Activated T-cell treated with anti-CD3 and anti-CD28 coated beads, Interleukin-2, amount 50 U/mL, for 4 hours (primary cell): ENCODE data around the gene ZNF454. TPM values are rescaled to one million over a fixed set of nuclear protein-coding genes. Genes with fewer than 3 reads are reported as not detected.

Experiments used
- ATAC-seq, 2 donors: fragments of 200-7000 bp; cut with Tn5 transposase; one replicate each; pipeline ENCODE4 v1.10.0; 2021
- DNase-seq: peaks from one replicate; pipeline ENCODE4 v3.0.0-alpha.2; 2020
- H3K27me3 Mint-ChIP-seq: one replicate; pipeline ENCODE4 v1.8.0; 2021; ENCODE audit warnings: low read depth, mixed read lengths
- H3K36me3 Mint-ChIP-seq: one replicate; pipeline ENCODE4 v1.8.0; 2022; ENCODE audit warnings: mixed read lengths; ENCODE audit not compliant: insufficient read depth
- H3K4me1 Mint-ChIP-seq: one replicate; pipeline ENCODE4 v1.8.0; 2021; ENCODE audit warnings: low read depth, mixed read lengths
- H3K4me3 Mint-ChIP-seq: one replicate; pipeline ENCODE4 v1.8.0; 2021; ENCODE audit warnings: mild to moderate bottlenecking, moderate library complexity, mixed read lengths
- H3K9me3 Mint-ChIP-seq: one replicate; pipeline ENCODE4 v1.8.0; 2021; ENCODE audit warnings: mixed read lengths
- total RNA-seq, 3 donors: library from RNA; stranded (reverse); gene quantifications; one replicate each; pipeline ENCODE4 v1.2.1, GENCODE V29; 2021

The ZNF454 gene
- total RNA-seq, 3 donors from 2014 or later = not detected

GRCh38 chr5:178988436-178989220 is 47.6 kb downstream of the ZNF454 start:
- Mint-ChIP-seq H3K9me3 (peaks cover 12% of the 10 kb centered on the region), H3K4me1 (no peaks in the 10 kb centered on the region), H3K27me3 (peaks cover 22% of the 10 kb centered on the region), H3K4me3 (no peak overlapping the region), H3K36me3 (no peaks in the 10 kb centered on the region)
- ATAC-seq (no peak), DNase-seq (no peak)

- Mint-ChIP-seq H3K4me1 (no peaks in the 10 kb centered on the region), H3K27me3 (peaks cover 27% of the 10 kb centered on the region), H3K36me3 (no peaks in the 10 kb centered on the region), H3K4me3 (no peak overlapping the region), H3K9me3 (peaks cover 12% of the 10 kb centered on the region)
- DNase-seq (no peak), ATAC-seq (no peak)
Measured at GRCh38 chr5:178989311-178989710, 48.3 kb downstream of the ZNF454 start.

DNA sequence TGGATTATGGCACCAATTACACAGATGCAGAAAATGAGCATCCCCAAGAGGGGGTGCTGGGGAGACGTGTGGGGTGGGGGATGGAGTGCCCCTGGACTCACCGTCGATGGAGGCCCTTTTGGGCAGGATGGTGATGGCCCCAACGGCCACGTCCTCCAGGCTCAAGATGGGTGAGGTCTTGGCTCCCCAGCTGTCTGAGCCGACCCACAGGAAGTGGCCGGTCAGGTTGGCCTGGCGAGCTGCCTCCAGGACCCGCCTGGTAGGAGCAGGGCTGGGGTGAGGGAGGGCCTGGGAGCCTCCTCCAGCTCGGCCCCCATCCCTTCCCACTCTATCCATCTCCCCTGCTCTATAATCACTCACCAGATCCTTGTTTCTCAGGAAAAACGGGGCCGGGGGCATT is 49.5 kb downstream of the ZNF454 start:
- peaks cover 2% of the 10 kb centered on the region for H3K4me1 Mint-ChIP-seq
- H3K9me3 Mint-ChIP-seq = peaks cover 12% of the 10 kb centered on the region
- no peak for ATAC-seq
- DNase-seq = no peak
- H3K36me3 Mint-ChIP-seq = no peaks in the 10 kb centered on the region
- H3K4me3 Mint-ChIP-seq = no peak overlapping the region
- peaks cover 31% of the 10 kb centered on the region for H3K27me3 Mint-ChIP-seq

DNA sequence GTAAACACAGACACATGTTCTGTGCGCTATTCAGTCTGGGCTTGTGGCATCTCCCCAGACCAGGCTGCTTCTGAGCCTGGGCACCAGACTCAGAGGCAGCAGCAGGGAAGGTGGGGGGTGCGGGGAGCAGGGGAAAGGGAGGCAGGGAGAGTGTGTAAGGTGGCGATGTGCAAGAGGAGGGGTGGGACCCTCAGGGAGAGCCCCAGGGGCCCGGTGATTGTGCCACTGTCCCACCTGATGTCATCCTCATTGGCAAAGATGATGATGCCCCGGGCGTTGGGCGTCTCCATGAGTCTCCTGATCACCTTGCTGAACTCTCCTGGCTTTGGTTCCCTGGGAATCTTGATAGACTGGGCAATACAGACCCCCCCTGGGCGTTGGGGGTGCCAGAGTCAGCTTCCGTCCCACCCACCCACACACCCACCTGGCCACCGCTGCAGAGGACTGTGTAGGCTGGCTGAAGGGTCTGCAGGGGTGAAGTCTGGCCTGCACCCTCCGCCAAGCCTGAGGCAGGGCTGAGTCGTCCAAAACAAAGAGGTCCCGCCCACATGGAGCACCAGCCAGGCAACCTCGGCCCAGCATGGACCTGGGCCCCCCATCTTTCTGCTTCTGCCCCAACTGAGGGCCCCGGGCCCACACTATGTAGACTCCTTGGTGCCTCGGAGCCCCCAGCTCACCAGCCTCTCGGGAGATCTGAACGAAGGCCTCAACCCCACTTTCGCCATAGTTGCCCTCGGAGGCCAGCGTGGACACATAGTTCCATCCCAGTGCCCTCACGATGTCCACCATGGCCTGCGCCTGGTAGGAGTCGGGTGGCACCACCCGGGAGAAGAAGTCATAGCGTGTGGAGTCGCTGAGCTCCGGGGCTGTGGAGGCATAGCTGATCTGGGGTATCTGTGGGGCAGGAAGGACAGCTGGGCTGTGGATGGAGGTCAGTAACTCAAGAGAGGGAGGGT is 50.5 kb downstream of the ZNF454 start:
- ATAC-seq (no peak), DNase-seq (no peak)
- H3K9me3 Mint-ChIP-seq = peaks cover 12% of the 10 kb centered on the region
- peaks cover 3% of the 10 kb centered on the region for H3K4me1 Mint-ChIP-seq
- H3K4me3 Mint-ChIP-seq = no peak overlapping the region
- no peaks in the 10 kb centered on the region for H3K36me3 Mint-ChIP-seq
- H3K27me3 Mint-ChIP-seq = peaks cover 37% of the 10 kb centered on the region

DNA sequence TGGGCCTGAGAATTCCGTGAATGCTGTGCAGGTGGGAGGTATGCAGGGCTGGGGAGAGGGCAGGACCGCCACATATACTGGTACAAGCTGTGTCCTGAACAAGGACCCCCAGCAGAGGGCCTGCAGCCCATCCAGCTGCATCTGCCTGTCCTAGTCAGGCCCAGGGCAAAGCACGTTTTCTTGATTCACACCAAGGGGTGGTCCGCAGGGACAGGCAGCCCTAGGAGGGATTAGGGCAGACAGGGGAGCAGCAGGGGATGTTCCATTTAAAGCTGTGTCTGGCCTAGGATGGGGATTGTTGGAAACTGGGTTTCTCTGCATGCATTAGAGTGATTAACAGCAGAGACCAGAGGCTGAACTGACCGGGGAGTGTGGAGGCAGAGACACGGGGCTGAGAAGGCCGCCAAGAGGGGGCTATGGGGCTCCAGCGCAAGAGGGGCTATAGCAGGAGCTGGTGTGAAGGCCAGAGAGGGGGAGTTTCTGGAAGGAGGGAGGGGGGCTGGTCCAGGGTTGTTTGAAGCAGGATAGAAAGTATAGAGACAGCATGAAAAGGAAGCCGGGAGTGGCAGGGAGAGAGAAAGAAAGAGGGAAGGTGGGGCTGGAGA is 51.4 kb downstream of the ZNF454 start:
- no peak for ATAC-seq
- no peaks in the 10 kb centered on the region for H3K36me3 Mint-ChIP-seq
- peaks cover 3% of the 10 kb centered on the region for H3K4me1 Mint-ChIP-seq
- no peak for DNase-seq
- no peak overlapping the region for H3K4me3 Mint-ChIP-seq
- peaks cover 10% of the 10 kb centered on the region for H3K9me3 Mint-ChIP-seq
- peaks cover 37% of the 10 kb centered on the region for H3K27me3 Mint-ChIP-seq

DNA sequence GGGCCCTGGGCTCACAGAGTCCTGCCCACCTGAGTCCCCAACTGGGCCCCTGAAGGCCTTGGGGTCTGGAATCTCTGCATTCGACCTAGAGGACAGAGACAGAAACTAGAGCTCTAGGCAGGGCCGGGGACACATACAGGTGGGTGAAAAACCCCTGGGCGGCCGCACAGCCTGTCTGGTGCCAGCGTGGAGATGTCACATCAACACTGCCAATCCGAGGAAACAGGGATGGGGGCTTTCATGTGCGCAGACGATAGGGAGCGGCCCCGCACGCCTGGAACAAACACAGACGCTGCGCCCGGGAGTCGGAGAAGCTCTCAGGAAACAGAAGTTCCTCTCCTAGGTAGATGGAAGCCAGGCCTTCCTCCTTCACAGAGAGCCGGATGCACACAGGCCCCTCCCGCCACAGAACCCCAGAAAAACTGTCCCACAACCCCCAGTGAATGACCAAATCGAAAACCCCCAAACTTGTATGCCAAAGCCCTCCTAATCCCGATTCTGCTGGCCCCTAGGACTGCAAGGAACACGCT is 52.3 kb downstream of the ZNF454 start:
- Mint-ChIP-seq H3K27me3 (peaks cover 37% of the 10 kb centered on the region), H3K9me3 (peaks cover 5% of the 10 kb centered on the region), H3K4me1 (peaks cover 3% of the 10 kb centered on the region), H3K36me3 (no peaks in the 10 kb centered on the region), H3K4me3 (no peak overlapping the region)
- DNase-seq (no peak), ATAC-seq (no peak)

GRCh38 chr5:178993955-178994579 is 53.1 kb downstream of the ZNF454 start:
- Mint-ChIP-seq H3K27me3 (peaks cover 40% of the 10 kb centered on the region), H3K4me1 (peaks cover 3% of the 10 kb centered on the region), H3K36me3 (no peaks in the 10 kb centered on the region), H3K9me3 (peaks cover 5% of the 10 kb centered on the region), H3K4me3 (no peak overlapping the region)
- DNase-seq (no peak), ATAC-seq (no peak)

DNA sequence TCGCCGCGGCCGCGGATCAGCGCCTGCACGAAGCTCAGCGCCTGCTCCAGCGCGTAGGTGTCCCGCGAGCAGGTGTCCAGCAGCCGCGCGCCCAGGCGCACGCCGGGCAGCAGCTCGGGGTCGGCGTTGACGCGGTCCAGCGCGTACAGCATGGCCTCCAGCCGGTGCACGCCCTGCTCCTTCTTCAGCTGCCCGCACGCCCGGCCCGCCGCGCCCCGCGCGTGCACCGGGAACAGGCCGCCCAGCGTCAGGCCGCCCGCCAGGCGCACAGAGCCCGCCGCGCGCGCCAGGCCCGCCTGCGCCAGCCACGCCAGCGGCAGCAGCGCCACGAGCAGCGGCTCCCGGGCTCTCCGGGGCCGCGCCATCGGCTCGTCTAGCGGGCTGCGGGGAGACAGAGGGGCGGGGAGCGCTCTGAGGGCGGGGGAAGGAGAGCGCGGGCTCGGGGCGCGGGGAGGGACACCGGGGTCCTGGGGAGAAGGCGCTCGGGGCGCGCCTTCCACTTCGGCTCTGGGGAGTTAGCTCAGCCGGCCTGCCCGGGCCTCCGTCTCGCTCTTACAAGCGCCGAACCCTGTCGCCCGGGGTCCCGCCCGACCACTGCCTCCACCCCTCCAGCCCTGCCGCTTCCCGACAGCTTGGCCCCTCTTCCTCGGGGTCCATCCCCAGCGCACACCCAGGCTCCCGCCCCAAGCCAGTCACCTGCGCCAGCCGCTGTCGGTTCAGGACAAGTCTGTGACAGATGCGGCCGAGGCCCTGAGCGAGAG is 53.8 kb downstream of the ZNF454 start, which contains the start of gene GRM6:
Gene GRM6 (minus strand): TSS at position 741 of the 761 bp plus-strand sequence. CDS start 376 bp downstream, at position 365.
- no peak for DNase-seq
- ATAC-seq = no peak
- Mint-ChIP-seq H3K36me3 (no peaks in the 10 kb centered on the region), H3K4me1 (peaks cover 3% of the 10 kb centered on the region), H3K9me3 (peaks cover under 1% of the 10 kb centered on the region), H3K4me3 (no peak within 1 kb of the TSS), H3K27me3 (peaks cover 40% of the 10 kb centered on the region)

DNA sequence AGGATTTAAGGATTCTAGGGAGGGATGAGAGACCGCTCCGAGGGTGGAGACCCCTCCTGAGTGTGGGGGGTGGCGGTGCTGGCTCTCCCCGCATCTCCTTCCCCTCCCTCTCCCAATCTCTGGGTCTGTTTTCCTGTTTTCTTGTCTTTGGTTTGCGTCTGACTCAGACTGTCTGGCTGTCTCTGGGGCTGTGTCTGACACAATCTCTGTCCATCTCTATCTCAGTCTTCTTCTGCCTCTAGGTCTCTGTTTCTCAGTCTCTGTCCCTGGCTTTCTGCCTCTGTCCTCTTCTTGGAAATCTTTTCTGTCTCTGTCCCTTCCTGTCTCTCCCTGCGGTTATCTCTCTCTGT is 54.3 kb downstream of the ZNF454 start:
- ATAC-seq = no peak
- Mint-ChIP-seq H3K4me1 (peaks cover 3% of the 10 kb centered on the region), H3K9me3 (no peaks in the 10 kb centered on the region), H3K4me3 (no peak overlapping the region), H3K36me3 (no peaks in the 10 kb centered on the region), H3K27me3 (peaks cover 44% of the 10 kb centered on the region)
- no peak for DNase-seq

DNA sequence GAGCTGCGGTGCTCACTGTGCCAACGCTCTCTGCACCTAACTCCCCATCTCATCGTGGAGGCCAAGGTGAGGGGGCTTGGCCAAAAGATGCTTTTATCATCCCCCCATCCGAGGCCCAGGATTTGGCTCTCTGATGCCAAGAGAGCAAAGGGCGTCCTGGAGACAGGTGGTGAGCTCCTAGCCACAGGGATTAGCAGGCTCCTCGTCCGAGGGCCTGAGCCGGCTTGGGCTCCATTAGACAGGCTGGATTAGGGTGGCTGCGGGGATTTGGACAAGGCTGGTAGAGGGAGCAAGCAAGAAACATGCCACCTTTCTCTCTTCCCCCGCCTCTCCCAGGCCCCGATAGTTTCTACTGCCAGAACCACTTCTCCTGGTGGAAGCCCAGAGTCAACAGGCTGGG is 55.2 kb downstream of the ZNF454 start:
- H3K4me1 Mint-ChIP-seq = peaks cover 3% of the 10 kb centered on the region
- H3K9me3 Mint-ChIP-seq = no peaks in the 10 kb centered on the region
- H3K36me3 Mint-ChIP-seq = no peaks in the 10 kb centered on the region
- no peak overlapping the region for H3K4me3 Mint-ChIP-seq
- ATAC-seq (no peak), DNase-seq (no peak)
- peaks cover 46% of the 10 kb centered on the region for H3K27me3 Mint-ChIP-seq

GRCh38 chr5:178997191-178997590 is 56.2 kb downstream of the ZNF454 start:
- Mint-ChIP-seq H3K9me3 (no peaks in the 10 kb centered on the region), H3K4me3 (no peak overlapping the region), H3K27me3 (peaks cover 42% of the 10 kb centered on the region), H3K36me3 (no peaks in the 10 kb centered on the region), H3K4me1 (peaks cover 3% of the 10 kb centered on the region)
- no peak for DNase-seq
- ATAC-seq = no peak

GRCh38 chr5:178998441-178998840 is 57.4 kb downstream of the ZNF454 start:
- Mint-ChIP-seq H3K4me1 (peaks cover 3% of the 10 kb centered on the region), H3K36me3 (no peaks in the 10 kb centered on the region), H3K4me3 (no peak overlapping the region), H3K9me3 (no peaks in the 10 kb centered on the region), H3K27me3 (peaks cover 34% of the 10 kb centered on the region)
- ATAC-seq (no peak), DNase-seq (no peak)

GRCh38 chr5:179006564-179006963 is 65.6 kb downstream of the ZNF454 start:
- Mint-ChIP-seq H3K9me3 (peaks cover 36% of the 10 kb centered on the region), H3K36me3 (no peaks in the 10 kb centered on the region), H3K4me3 (no peak overlapping the region), H3K4me1 (no peaks in the 10 kb centered on the region), H3K27me3 (peaks cover 8% of the 10 kb centered on the region)
- ATAC-seq (no peak), DNase-seq (no peak)
